Stimulated activated CD4-positive, alpha-beta T cell treated with anti-CD3 and anti-CD28 coated beads, TNF-alpha, amount 100 ng/mL, for 4 hours (primary cell): Measurements from ENCODE around the gene DBN1.

Experiments used
- DNase-seq, 3 experiments: peaks; one replicate each; pipeline ENCODE4 v3.0.0-alpha.2; 2020; ENCODE audit warnings: low read depth in 3 of 3

DBN1 gene

DNA sequence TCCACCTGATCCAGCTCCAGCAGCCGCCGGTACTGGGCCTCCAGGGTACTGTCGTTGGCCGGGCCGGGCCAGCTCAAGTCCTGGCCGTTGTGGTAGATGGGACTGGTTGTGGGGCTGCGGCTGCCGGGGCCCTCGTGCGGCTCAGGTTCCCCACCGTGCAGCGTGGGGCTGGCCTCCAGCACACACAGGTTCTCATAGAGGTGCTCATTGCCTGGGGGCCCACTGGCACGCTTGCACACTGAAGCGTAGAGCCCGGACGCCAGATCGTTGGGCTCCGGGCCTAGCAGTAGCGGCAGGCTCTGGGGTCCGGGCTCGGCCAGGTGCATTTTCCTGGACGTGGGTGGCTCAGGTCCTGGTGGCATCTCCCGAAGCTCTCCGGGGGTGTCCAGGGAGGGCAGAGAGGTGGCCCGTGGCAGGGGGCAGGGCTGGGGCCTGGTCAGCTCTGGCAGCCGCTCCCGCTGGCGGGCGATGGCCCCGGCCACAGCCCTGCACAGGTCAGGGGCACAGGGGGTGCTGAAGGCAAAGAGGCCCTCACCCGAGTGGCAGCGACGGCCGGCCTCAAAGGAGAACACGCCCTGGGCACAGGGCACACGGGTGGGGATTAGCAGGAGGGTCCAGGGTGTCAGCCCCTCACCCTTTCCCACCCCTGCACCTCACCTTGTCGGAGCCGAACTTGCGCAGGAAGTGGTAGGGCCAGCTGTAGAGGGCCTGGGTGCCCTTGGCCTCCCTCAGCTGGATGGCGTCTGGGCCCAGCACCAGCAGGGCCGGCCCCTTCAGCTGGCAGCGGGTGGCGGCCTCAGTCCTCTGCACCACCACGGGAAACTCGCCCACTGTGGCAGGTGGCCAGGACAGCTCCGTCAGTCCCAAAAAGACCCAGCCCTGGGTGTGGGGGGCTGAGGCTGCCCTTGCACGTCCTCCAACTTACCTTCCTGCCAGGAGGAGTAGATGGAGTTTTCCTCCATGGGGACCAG, 30.9 kb upstream of the DBN1 start:
- no peak for DNase-seq

DNA sequence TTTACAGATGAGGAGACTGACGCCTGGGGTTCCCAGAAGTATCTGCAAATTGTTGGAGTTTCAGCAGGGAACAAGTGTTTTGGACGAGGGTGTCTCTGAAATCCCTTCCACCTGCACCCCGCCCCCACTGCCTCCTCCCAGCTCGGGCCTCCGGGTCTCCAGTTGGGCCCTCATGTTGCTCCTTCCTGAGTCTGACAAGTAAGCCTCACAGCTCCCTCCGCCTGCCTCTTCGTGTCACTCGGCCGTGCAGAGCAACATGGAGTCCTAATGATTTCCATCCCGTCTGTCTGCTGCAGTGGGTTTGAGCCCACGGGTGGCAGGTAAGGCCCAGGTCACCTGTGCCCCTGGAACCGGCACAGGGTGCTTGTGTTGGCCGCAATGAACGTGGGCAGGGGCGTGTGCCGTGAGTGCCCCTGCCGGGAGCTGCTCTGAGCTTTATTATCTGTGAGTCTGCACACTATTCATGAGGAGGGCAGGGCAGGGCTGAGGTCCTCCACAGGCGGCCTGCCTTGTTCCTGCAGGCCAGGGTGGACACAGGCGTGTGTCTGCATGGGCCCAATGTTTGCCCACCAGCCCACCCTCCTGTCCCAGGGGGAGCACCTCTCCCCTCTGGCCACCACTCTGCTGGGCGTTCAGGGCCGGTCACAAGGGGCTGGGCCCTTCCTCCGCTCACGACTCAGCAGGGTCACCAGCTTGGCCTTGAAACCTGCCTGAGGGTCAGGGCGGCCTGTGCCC, 30.1 kb upstream of the DBN1 start:
- DNase-seq, result no peak

GRCh38 chr5:177502886-177503285, 29.5 kb upstream of the DBN1 start:
- no peak for DNase-seq

- no peak for DNase-seq
Measured at GRCh38 chr5:177501874-177502678, 28.6 kb upstream of the DBN1 start.

DNA sequence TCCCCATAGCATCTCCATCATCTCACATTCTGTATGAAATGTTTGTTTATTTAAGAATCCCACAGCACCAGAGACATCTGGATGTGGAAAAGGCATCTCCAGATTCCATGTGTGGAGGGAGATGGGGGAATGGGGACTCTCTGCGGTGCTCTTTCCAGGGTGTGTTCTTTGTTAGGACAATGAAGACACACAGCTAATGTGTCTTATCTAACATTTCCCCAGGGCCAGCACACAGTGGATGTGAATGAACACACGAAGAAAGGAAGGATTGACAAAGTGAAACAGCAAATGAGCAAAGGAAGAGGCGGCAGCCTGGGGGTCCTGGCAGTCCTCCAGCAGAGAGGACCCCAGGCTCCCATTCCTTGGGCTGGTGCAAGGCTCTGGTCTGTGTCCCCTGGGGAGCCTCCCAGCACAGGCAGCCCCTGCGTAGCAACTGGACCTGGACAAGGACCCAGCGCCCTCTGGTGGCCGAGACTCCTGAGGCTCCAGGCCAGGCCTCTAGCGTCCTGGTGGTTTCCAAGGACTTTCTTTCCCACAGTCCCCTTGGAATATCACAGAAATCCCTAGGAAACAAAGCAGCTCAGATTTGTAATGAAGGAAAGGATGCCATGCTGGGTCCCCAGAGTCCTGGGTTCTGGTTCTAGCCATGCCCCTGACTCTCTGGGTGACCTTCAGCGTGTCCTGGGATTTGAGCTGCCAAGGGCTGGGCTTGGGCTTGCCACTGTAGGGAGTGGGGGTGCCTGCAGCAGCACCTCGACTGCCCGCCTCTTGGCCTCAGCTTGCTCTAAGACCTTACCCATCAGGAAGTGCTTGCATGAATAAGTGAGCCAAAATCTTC, 27.5 kb upstream of the DBN1 start:
- peak; percentile 65 to 84 (median 76) for DNase-seq

DNA sequence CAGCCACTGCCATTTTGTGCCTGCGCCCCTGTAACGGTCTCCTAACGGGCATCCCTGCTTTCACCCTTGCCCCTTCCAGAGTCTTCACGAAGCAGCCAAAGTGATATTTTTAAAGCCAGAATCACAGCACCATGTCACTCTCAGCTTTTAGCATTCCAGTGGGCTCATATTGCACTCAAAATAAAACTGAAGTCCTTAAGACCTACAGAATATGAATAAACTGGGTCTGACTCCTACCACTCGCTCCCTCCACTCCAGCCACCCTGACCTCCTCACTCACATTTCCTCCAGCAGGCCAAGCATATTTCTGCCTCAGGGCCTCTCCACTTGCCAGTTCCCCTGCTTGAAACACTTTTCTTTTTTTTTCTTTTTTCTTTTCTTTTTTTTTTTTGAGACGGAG, 26.4 kb upstream of the DBN1 start:
- DNase-seq, result no peak

GRCh38 chr5:177498013-177498787, 24.8 kb upstream of the DBN1 start:
- no peak for DNase-seq

- peak; percentile 86 to 90 (median 89) for DNase-seq
Measured at GRCh38 chr5:177497292-177498012, 24.0 kb upstream of the DBN1 start, which contains the start of gene PDLIM7. Gene PDLIM7 (minus strand): TSS chr5:177497604. CDS start chr5:177496512, 1,092 bp downstream.

- DNase-seq, result no peak
Measured at GRCh38 chr5:177496727-177497291, 23.4 kb upstream of the DBN1 start.

DNA sequence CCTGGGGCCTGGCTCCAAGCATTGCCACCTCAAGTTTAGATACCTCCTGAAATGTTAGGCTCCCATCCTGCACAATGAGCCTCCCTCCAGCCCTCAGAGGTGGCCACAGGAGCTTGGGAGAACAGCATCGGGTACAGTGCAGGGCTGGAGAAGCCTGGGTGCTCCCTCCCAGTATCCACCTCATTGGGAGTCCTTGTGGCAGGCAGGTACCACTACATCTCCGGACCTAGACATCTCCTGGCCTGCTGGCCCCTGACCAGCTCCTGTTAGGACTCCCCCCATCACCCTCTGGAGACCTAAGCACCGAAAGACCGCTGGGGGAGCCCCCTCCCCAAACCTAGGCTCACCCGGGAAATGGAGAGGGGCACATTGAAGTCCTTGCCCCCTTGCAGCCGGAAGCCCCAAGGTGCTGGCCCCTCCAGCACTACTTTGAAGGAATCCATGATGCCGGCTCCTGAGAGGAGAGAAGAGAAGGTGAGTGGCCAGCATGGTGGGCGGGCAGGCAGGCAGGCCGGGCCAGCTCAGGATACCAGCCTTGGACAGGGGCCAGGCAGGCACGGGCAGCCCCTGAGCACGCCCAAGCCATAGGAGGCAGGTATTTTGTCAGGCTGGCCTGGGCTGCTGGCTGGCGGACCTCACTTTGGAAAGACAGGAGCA, 22.8 kb upstream of the DBN1 start:
- DNase-seq, result no peak

- DNase-seq, result no peak
Measured at GRCh38 chr5:177495243-177496060, 22.0 kb upstream of the DBN1 start.

GRCh38 chr5:177494346-177495195, 21.1 kb upstream of the DBN1 start:
- DNase-seq, result no peak

GRCh38 chr5:177493795-177494345, 20.4 kb upstream of the DBN1 start:
- DNase-seq, result no peak

DNA sequence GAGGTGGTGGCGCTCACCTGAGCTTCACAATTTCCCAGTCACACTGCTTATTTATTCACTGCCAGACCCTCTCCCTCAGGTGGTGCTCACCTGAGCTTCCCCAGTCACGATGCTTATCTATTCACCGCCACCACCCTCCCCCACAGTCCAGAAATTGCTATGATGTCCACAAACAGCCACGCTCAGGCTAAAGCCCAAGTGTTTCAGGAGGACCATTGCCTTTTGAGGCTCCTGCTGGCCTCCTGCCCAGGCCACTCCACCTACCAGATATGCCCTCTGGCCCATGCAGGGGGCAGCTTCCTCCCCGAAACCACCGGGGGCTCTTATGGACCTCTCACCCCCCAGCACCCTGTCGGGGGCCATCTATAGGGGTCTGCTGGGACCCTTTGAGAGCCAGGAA, 19.4 kb upstream of the DBN1 start:
- no peak for DNase-seq

GRCh38 chr5:177491983-177492746, 18.7 kb upstream of the DBN1 start:
- DNase-seq, result no peak
